Coronary artery (tissue), 2 donors: ENCODE results near the gene ADGRA3.
A peak's percentile ranks its signal among the peaks of the same experiment; 100 is the strongest.

ENCODE experiments used
- DNase-seq: peaks from one replicate; pipeline ENCODE4 v3.0.0-alpha.2; 2017; ENCODE audit warnings: low spot score
- H3K27ac ChIP-seq, 2 donors: fragments of 200-600 bp; sonication (generic); one replicate each; pipeline ENCODE4 v1.5.1; 2016 to 2019
- H3K4me3 ChIP-seq: fragments of 200-600 bp; sonication (generic); 2 replicates; pipeline ENCODE4 v1.5.1; 2016; ENCODE audit warnings: mild to moderate bottlenecking, moderate library complexity
- TF ChIP-seq, protein P1 (sequence below): fragments of 200-600 bp; sonication (generic); IDR thresholded peaks from one replicate; pipeline ENCODE4 v1.5.1; 2019; ENCODE audit warnings: antibody characterized with exemption

The ADGRA3 gene

DNA sequence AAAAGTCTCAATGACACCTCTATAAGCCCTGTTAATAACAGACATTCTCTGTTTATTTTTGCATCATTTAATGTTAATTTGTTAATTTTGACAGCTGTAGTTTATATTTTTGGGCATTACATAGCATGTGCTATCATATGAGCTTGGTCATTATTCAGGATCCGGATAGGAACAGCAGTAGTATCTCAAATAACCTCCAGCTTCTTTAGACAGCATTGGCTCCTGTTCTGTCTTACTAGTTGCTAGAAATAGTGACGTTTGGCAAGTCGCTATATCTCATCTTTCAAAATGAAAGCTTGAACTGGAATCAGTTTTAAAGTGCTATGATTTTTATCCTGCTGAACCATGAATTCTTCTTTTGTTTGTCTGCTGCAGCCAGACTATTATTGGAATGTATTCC is 9.0 kb upstream of the ADGRA3 start:
- TF ChIP-seq, protein P1, sequence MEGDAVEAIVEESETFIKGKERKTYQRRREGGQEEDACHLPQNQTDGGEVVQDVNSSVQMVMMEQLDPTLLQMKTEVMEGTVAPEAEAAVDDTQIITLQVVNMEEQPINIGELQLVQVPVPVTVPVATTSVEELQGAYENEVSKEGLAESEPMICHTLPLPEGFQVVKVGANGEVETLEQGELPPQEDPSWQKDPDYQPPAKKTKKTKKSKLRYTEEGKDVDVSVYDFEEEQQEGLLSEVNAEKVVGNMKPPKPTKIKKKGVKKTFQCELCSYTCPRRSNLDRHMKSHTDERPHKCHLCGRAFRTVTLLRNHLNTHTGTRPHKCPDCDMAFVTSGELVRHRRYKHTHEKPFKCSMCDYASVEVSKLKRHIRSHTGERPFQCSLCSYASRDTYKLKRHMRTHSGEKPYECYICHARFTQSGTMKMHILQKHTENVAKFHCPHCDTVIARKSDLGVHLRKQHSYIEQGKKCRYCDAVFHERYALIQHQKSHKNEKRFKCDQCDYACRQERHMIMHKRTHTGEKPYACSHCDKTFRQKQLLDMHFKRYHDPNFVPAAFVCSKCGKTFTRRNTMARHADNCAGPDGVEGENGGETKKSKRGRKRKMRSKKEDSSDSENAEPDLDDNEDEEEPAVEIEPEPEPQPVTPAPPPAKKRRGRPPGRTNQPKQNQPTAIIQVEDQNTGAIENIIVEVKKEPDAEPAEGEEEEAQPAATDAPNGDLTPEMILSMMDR = no peak
- Histone ChIP-seq H3K27ac (no peak overlapping the region), H3K4me3 (no peak overlapping the region)
- no peak for DNase-seq

DNA sequence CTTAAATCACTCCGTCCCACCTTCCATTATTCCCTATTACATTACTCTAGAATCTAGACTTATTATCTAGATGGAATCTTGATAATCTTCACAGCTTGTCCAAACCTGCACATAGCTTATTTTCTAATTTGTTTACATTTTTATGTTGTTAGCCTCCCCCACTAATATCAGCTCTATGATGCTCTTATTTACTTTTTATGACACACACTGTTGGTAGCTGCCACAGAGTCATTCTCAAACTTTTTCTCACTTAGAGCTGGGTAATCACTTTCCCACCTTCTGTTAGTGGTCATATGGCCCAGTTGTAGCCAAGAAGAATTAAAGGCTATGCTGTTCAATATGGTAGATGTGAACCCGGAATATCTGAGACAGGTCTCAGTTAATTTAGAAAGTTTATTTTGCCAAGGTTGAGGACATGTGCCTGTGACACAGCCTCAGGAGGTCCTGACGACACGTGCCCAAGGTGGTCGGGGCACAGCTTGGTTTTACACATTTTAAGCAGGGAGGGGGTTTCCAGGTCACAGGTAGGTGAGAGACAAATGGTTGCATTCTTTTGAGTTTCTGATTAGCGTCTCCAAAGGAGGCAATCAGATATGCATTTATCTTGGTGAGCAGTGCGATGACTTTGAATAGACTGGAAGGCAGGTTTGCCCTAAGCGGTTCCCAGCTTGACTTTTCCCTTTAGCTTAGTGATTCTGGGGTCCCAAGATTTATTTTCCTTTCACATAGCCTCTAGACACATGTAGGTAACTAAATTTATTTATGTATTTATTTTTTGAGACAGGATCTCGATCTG is 7.0 kb upstream of the ADGRA3 start:
- TF ChIP-seq, protein P1 = no peak
- no peak for DNase-seq
- Histone ChIP-seq H3K27ac (no peak overlapping the region), H3K4me3 (no peak overlapping the region)

DNA sequence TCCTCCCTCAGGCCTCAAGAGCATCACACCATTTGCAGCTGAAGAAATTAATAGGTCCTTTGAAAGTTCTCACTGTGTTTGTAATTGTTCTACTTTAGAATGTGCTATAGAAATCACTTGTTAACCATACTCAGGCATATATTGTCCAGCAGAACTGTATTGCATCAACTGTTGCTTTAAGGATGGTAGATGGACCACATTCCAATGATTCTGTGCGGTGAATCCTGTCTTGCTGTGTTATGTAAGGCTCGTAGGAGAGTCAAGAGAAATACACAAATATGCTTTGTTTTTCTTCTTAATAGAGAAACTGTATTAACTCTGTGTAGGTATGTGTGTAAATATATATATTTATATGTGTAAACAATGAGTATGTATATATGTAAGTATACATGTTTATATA is 6.3 kb upstream of the ADGRA3 start:
- Histone ChIP-seq H3K27ac (no peak overlapping the region), H3K4me3 (no peak overlapping the region)
- DNase-seq = no peak
- TF ChIP-seq, protein P1 = no peak

DNA sequence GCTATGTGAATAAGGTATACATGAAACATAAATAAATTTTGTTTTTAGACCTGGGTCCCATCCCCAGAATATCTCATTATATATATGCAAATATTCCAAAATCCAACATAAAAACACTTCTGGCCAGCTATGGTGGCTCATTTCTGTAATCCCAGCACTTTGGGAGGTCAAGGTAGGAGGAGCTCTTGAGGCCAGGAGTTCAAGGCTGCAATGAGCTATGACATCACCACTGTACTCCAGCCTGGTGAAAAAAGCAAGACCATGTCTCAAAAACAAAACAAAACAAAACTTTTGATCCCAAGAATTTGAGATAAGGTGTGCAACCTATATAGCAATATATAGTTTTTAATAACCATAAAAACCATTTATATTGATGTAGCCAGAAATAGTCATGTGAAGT is 5.4 kb upstream of the ADGRA3 start:
- Histone ChIP-seq H3K4me3 (no peak overlapping the region), H3K27ac (no peak overlapping the region)
- DNase-seq = no peak
- TF ChIP-seq, protein P1 = no peak

DNA sequence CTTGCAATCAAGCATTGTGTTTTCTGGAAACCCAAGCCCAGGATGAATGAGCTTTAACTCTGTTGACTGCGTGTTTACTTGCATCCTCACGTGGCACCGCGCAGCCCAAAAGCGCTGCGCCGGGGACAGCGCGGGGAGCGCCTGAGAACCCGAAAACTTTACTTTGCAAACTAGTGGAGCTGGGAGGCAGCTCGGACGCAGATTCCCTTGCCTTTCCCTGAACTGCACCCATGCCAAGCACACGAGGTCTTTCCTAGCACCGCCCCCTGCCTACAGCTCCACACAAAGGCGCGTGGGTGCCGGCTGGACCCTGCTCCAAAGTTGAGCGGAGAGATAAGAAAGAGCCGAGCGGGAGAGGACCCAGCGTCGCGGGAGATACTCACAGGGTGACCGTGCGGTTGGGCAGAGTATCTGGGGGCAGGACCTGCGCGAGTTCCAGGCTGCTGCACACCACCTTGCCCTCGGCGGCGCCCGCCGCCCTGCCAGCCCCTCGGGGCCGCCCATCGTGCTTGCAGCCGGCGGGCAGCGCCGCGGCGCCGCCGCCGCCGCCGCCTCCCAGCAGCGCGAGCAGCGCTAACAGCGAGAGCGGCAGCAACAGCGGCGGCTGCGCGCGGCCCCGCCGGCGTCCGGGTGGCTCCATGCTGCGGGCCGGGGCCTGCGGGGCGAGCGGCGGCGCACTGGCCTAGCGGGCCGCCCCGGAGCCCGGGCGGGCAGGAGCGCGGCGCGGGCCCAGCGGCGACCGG is 550 bp downstream of the ADGRA3 start:
- peak; percentile 72 for DNase-seq
- Histone ChIP-seq H3K27ac (peak overlapping the region; percentile 14 to 92), H3K4me3 (peak overlapping the region; percentile 84)
- TF ChIP-seq, protein P1 = no peak

DNA sequence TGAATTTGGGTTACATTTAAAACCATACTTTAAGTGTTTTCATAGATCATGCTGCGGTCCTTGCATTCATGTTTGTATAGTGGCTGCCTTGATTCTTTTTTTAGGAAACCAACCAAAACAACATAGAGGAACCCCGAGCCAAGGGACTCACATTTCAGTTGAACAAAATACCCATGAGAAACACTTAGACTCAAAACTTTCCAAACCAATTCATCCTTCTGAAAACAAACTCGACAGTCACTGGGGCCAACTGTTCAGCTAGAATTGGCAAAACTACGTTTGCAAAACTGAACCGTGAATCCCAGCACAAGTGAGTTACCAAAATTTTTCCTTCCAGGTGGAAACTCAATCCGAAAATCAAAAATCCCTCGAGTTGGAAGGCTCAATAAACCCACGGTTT is 1.4 kb downstream of the ADGRA3 start:
- TF ChIP-seq, protein P1 = no peak
- DNase-seq = no peak
- H3K27ac ChIP-seq = peak overlapping the region in 1 of 2 donors; percentile 92

DNA sequence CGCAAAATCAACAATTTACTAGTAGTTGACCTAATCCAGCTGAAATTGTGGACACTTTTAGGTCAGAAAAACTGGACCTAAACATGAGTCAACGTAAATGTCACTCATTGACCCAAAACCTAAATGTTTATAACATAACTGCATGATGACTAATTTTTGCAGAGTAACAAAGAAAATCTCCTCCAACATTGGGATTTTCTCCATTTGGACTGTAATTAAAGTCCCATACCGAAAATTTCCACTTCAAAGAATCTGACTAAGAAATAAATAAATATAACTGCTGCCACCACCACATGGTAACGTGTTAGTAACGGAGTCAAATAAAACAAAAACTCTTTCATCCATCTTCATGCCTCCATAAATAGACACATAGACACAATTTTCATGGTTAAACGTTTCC is 1.9 kb downstream of the ADGRA3 start:
- H3K27ac ChIP-seq = peak overlapping the region in 1 of 2 donors; percentile 92
- H3K4me3 ChIP-seq = peak overlapping the region; percentile 84
- DNase-seq = no peak
- TF ChIP-seq, protein P1 = no peak

More for the DNA sequence above, 1.4 kb downstream of the ADGRA3 start:
- peak overlapping the region; percentile 84 for H3K4me3 ChIP-seq
